ENCODE results near the gene SLC28A3.

DNA sequence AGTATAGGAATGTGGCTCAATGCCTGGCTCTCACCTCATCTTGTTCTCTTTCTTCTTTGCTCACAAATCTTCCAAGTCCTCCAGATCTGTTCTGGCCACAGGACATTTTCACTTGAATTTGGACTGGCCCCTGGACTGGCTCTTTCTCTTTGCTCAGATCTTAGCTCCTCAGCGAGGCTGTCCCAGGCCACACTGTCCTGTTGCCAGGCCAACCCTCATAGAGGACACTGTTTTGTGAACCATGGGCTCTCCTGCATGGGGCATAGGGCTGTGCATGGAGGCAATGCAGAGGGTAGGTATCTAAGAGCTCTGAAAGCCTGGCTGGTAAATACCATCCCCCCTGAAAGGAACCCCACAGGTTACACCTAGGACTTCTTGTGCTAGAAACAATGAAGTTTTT lies 13.5 kb upstream of the SLC28A3 start:
- TF ChIP-seq, protein P1, sequence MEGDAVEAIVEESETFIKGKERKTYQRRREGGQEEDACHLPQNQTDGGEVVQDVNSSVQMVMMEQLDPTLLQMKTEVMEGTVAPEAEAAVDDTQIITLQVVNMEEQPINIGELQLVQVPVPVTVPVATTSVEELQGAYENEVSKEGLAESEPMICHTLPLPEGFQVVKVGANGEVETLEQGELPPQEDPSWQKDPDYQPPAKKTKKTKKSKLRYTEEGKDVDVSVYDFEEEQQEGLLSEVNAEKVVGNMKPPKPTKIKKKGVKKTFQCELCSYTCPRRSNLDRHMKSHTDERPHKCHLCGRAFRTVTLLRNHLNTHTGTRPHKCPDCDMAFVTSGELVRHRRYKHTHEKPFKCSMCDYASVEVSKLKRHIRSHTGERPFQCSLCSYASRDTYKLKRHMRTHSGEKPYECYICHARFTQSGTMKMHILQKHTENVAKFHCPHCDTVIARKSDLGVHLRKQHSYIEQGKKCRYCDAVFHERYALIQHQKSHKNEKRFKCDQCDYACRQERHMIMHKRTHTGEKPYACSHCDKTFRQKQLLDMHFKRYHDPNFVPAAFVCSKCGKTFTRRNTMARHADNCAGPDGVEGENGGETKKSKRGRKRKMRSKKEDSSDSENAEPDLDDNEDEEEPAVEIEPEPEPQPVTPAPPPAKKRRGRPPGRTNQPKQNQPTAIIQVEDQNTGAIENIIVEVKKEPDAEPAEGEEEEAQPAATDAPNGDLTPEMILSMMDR (conservative IDR thresholded peaks at IDR 0.05; ENCODE audit: low read length) = no peak
- no peak for TF ChIP-seq EZH2phosphoT487 (IDR thresholded peaks at IDR 0.05; ENCODE audit: borderline replicate concordance)
